Endodermal cell (in vitro differentiated cells): ENCODE data around the gene CNTN4. TPM values are rescaled to one million over a fixed set of nuclear protein-coding genes. Genes with fewer than 3 reads are reported as not detected.

Source experiments
- DNase-seq: peaks from one replicate; pipeline ENCODE4 v3.0.0-alpha.2; 2017
- H3K27ac ChIP-seq: 2 replicates; pipeline ENCODE4 v1.5.1; 2013; ENCODE audit warnings: mild to moderate bottlenecking, low read depth, low read length, moderate library complexity
- H3K27me3 ChIP-seq: 2 replicates; pipeline ENCODE4 v1.6.1; 2013; ENCODE audit warnings: mild to moderate bottlenecking, low read length, moderate library complexity; ENCODE audit not compliant: insufficient read depth, control insufficient read depth, poor library complexity, severe bottlenecking
- H3K36me3 ChIP-seq: 2 replicates; pipeline ENCODE4 v1.7.0; 2013; ENCODE audit warnings: mild to moderate bottlenecking, low read length, moderate library complexity; ENCODE audit not compliant: control insufficient read depth, insufficient read depth
- H3K4me1 ChIP-seq: one replicate; pipeline ENCODE4 v1.7.0; 2013; ENCODE audit warnings: low read length; ENCODE audit not compliant: control insufficient read depth, insufficient read depth
- H3K4me3 ChIP-seq: 2 replicates; pipeline ENCODE4 v1.5.1; 2013; ENCODE audit warnings: mild to moderate bottlenecking, low read length, moderate library complexity
- H3K9ac ChIP-seq: 2 replicates; pipeline ENCODE4 v1.6.1; 2013; ENCODE audit warnings: mild to moderate bottlenecking, low read length, moderate library complexity; ENCODE audit not compliant: poor library complexity, severe bottlenecking; ENCODE audit errors: extremely low read depth
- H3K9me3 ChIP-seq: 2 replicates; pipeline ENCODE4 v1.6.1; 2013; ENCODE audit warnings: mild to moderate bottlenecking, low read length, moderate library complexity; ENCODE audit not compliant: control insufficient read depth
- H3K27ac Mint-ChIP-seq: 2 replicates; pipeline ENCODE4 v1.8.0; 2020; ENCODE audit warnings: mixed read lengths
- H3K27me3 Mint-ChIP-seq: 2 replicates; pipeline ENCODE4 v1.8.0; 2021; ENCODE audit warnings: mild to moderate bottlenecking, mixed read lengths; ENCODE audit not compliant: insufficient read depth
- H3K36me3 Mint-ChIP-seq: 2 replicates; pipeline ENCODE4 v1.8.0; 2020; ENCODE audit warnings: low read depth, mixed read lengths
- H3K4me1 Mint-ChIP-seq: 2 replicates; pipeline ENCODE4 v1.8.0; 2020; ENCODE audit warnings: mixed read lengths
- H3K4me3 Mint-ChIP-seq: 2 replicates; pipeline ENCODE4 v1.8.0; 2020; ENCODE audit warnings: mild to moderate bottlenecking, moderate library complexity, mixed read lengths
- H3K9me3 Mint-ChIP-seq: 2 replicates; pipeline ENCODE4 v1.8.0; 2020; ENCODE audit warnings: mild to moderate bottlenecking, mixed read lengths
- CTCF ChIP-seq: fragments of 200-600 bp; sonication (generic); conservative IDR thresholded peaks from 2 replicates; pipeline ENCODE4 v1.5.0; 2021; ENCODE audit warnings: antibody characterized with exemption, mild to moderate bottlenecking
- WGBS, 2 experiments: methylation state at CpG; one replicate each; pipeline versions ENCODE4 v1.1.5 to v1.1.7; 2013; ENCODE audit warnings: missing lambda C conversion rate in 2 of 2, mixed read lengths in 1 of 2; ENCODE audit not compliant: insufficient coverage in 1 of 2, insufficient read length in 1 of 2; 5-methylcytosine and 5-hydroxymethylcytosine counted together
- total RNA-seq, 2 donors: library from RNA; stranded (reverse); fragmentation: NEBNext Ultra II Directional in 1 of 2; extraction: Animal tissue kit (Norgen Biotek cat#: 25700) in 1 of 2; gene quantifications; 2 replicates in 1 of 2; 3 replicates in 1 of 2; pipeline ENCODE4 v1.2.1, GENCODE V29; 2021

CNTN4 gene
- total RNA-seq, 2 donors from 2014 or later: 10.8 to 11.1 TPM

GRCh38 chr3:2204054-2204453 is 105.4 kb downstream of the CNTN4 start:
- DNase-seq: no peak
- peaks cover 5% of the 10 kb centered on the region for H3K9me3 ChIP-seq
- H3K9me3 Mint-ChIP-seq: no peaks in the 10 kb centered on the region
- H3K27ac ChIP-seq: no peak overlapping the region
- H3K4me1 ChIP-seq: no peaks in the 10 kb centered on the region
- no peak overlapping the region for H3K4me3 ChIP-seq
- no peaks in the 10 kb centered on the region for H3K27me3 ChIP-seq
- H3K36me3 ChIP-seq: no peaks in the 10 kb centered on the region
- H3K4me3 Mint-ChIP-seq: no peak overlapping the region
- TF ChIP-seq CTCF: no peak
- H3K27me3 Mint-ChIP-seq: no peaks in the 10 kb centered on the region
- H3K36me3 Mint-ChIP-seq: no peaks in the 10 kb centered on the region
- no peak overlapping the region for H3K27ac Mint-ChIP-seq
- WGBS, 2 experiments: no CpG with 5 or more reads among the region's 1 CpG
- no peak overlapping the region for H3K9ac ChIP-seq
- no peaks in the 10 kb centered on the region for H3K4me1 Mint-ChIP-seq

DNA sequence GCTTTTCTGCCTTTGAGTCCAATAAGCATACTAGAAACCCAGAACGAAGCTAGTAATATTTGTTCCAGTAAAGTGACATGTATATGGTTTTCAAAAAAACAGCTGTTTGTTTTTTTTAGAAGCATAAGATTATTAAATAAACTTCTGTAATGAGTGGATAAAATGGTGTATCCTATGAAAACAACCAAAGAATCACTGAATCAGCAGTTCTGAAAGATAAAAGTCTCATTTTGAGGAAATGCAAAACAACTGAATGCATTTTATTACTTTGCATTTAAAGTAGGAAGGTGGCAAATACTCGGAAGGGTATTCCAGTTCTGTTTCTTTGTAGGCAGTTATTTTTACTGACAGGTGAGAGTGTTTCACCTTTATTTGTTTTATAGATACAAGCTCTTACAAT is 107.0 kb downstream of the CNTN4 start:
- no peak overlapping the region for H3K4me3 ChIP-seq
- WGBS, 2 experiments: 84 to 100% methylated on average over 1 to 2 of the region's 2 CpGs
- H3K9ac ChIP-seq: no peak overlapping the region
- no peak overlapping the region for H3K27ac ChIP-seq
- peaks cover 5% of the 10 kb centered on the region for H3K9me3 ChIP-seq
- Mint-ChIP-seq H3K36me3 (no peaks in the 10 kb centered on the region), H3K9me3 (no peaks in the 10 kb centered on the region), H3K4me1 (no peaks in the 10 kb centered on the region), H3K4me3 (no peak overlapping the region), H3K27ac (no peak overlapping the region), H3K27me3 (no peaks in the 10 kb centered on the region)
- H3K36me3 ChIP-seq: no peaks in the 10 kb centered on the region
- no peaks in the 10 kb centered on the region for H3K4me1 ChIP-seq
- no peaks in the 10 kb centered on the region for H3K27me3 ChIP-seq
- TF ChIP-seq CTCF: no peak
- no peak for DNase-seq

DNA sequence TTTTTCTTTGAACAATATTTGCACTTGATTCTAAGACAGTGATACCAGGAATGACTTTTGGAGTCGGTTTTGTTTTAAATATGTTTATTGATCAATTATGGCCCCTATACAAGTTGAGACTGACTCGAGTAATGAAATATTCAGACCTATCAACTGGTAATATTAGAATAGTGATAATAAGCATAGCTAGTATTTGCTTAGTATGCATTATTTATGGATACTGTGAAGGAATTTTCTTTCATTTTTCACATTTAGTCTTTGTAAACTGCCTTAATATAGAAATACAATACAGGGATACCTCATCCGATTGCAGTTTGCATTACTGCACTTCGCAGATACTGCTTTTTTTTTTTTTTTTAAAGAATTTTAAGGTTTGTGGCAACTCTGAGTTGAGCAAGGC is 107.9 kb downstream of the CNTN4 start:
- Histone ChIP-seq H3K27me3 (no peaks in the 10 kb centered on the region), H3K4me3 (no peak overlapping the region), H3K4me1 (no peaks in the 10 kb centered on the region), H3K9ac (no peak overlapping the region), H3K9me3 (peaks cover 5% of the 10 kb centered on the region), H3K36me3 (no peaks in the 10 kb centered on the region), H3K27ac (no peak overlapping the region)
- Mint-ChIP-seq H3K36me3 (no peaks in the 10 kb centered on the region), H3K4me1 (no peaks in the 10 kb centered on the region), H3K27ac (no peak overlapping the region), H3K4me3 (no peak overlapping the region), H3K27me3 (no peaks in the 10 kb centered on the region), H3K9me3 (no peaks in the 10 kb centered on the region)
- TF ChIP-seq CTCF: no peak
- DNase-seq: no peak
- 92 to 100% methylated on average over 1 to 4 of the region's 4 CpGs for WGBS, 2 experiments
